ENCODE measurements around the gene KCTD6. TPM values are rescaled to one million over a fixed set of nuclear protein-coding genes. Genes with fewer than 3 reads are reported as not detected.

KCTD6 gene
- total RNA-seq, 2 experiments from 2014 or later: 9.7 to 10.0 TPM

GRCh38 chr3:58474348-58474911 lies 17.5 kb upstream of the KCTD6 start:
- no peaks in the 10 kb centered on the region for H3K36me3 Mint-ChIP-seq
- ATAC-seq (ENCODE audit: low read depth) (no peak), DNase-seq (no peak)
- peaks cover 20% of the 10 kb centered on the region for H3K27me3 Mint-ChIP-seq
- H3K4me3 Mint-ChIP-seq: no peak overlapping the region
- H3K9me3 Mint-ChIP-seq: peaks cover 1% of the 10 kb centered on the region
- POLR2A ChIA-PET: no interaction called here
- H3K27ac Mint-ChIP-seq: no peak overlapping the region
- peaks cover 25% of the 10 kb centered on the region for H3K4me1 Mint-ChIP-seq

GRCh38 chr3:58474967-58475578 lies 16.8 kb upstream of the KCTD6 start:
- ATAC-seq (ENCODE audit: low read depth) (no peak), DNase-seq (no peak)
- H3K4me1 Mint-ChIP-seq: peaks cover 25% of the 10 kb centered on the region
- peaks cover 20% of the 10 kb centered on the region for H3K27me3 Mint-ChIP-seq
- no peak overlapping the region for H3K4me3 Mint-ChIP-seq
- no peak overlapping the region for H3K27ac Mint-ChIP-seq
- no peaks in the 10 kb centered on the region for H3K36me3 Mint-ChIP-seq
- POLR2A ChIA-PET: interaction anchor here (0.6 kb wide), 1 partner anchor 101 kb away, joined by 3 read pairs; no protein-coding TSS in a partner anchor
- H3K9me3 Mint-ChIP-seq: peaks cover 1% of the 10 kb centered on the region

DNA sequence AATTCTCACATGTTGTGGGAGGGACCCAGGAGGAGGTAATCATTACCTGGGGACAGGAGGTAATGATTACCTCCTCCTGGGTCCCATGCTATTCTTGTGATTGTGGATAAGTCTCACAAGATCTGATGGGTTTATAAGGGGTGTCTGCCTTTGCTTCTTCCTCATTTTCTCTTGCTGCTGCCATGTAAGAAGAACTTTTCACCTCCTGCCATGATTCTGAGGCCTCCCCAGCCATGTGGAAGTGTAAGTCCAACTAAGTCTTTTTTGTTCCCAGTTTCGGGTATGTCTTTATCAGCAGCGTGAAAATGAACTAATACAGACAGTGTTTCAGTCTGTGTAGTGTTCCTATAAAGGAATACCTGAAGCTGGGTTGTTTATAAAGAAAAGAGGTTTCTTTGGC lies 13.1 kb upstream of the KCTD6 start:
- peaks cover 11% of the 10 kb centered on the region for H3K4me1 Mint-ChIP-seq
- H3K27ac Mint-ChIP-seq: no peak overlapping the region
- no peak for DNase-seq
- peaks cover 1% of the 10 kb centered on the region for H3K9me3 Mint-ChIP-seq
- POLR2A ChIA-PET: no interaction called here
- H3K36me3 Mint-ChIP-seq: no peaks in the 10 kb centered on the region
- no peak overlapping the region for H3K4me3 Mint-ChIP-seq
- H3K27me3 Mint-ChIP-seq: peaks cover 29% of the 10 kb centered on the region
- no peak for ATAC-seq (ENCODE audit: low read depth)

DNA sequence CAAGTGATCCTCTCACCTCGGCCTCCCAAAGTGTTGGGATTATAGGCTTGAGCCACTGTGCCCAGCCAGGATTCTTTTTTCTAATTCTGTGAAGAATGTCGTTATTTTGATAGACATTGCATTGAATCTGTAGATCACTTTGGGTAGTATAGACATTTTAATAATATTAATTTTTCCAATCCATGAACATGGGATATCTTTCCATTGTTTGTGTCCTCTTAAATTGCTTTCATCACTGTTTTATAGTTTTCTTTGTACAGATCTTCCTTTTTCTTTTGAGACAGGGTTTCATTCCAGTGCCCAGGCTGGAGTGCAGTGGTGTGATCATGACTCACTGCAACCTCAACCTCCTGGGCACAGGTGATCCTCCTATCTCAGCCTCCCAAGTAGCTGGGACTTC lies 11.6 kb upstream of the KCTD6 start:
- no peak for ATAC-seq (ENCODE audit: low read depth)
- DNase-seq: no peak
- POLR2A ChIA-PET: no interaction called here
- no peaks in the 10 kb centered on the region for H3K36me3 Mint-ChIP-seq
- no peak overlapping the region for H3K4me3 Mint-ChIP-seq
- no peak overlapping the region for H3K27ac Mint-ChIP-seq
- H3K4me1 Mint-ChIP-seq: no peaks in the 10 kb centered on the region
- peaks cover 35% of the 10 kb centered on the region for H3K27me3 Mint-ChIP-seq
- no peaks in the 10 kb centered on the region for H3K9me3 Mint-ChIP-seq

DNA sequence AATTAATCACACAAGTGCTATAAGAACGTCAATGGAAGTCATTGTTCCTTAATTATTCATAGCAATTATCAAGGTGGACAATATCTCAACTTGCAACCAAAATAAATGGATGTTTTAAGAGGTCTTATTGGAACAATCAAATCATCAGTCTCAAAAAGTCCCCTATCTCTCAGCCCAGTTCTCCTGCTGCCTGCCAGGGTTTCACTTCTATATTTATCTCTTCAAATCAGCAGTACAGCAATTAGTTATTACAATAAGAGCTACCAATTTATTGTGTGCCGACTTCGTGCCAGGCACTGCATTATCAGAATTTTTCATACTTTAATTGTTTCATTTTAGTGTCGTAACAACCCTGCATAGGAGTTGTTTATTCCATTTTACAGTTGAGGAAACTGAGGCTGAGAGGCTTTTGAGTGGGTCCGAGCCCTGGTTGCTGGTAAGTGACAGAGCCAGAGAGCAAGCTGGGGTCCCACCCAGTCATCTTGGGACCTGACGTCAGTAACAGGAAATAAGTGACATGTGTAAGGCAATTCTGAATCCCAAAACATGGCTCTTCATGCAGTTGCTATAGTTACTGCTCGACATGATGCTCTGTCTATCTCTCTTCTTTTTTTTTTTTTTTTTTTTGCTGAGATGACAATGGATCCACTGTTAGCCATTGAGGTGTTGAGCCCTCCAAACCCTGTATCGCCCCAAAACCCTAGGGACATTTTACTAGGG lies 8.8 kb upstream of the KCTD6 start:
- Mint-ChIP-seq H3K4me3 (no peak overlapping the region), H3K4me1 (no peaks in the 10 kb centered on the region), H3K9me3 (no peaks in the 10 kb centered on the region), H3K36me3 (no peaks in the 10 kb centered on the region), H3K27ac (no peak overlapping the region), H3K27me3 (peaks cover 51% of the 10 kb centered on the region)
- POLR2A ChIA-PET: no interaction called here
- DNase-seq: no peak
- ATAC-seq (ENCODE audit: low read depth): no peak

DNA sequence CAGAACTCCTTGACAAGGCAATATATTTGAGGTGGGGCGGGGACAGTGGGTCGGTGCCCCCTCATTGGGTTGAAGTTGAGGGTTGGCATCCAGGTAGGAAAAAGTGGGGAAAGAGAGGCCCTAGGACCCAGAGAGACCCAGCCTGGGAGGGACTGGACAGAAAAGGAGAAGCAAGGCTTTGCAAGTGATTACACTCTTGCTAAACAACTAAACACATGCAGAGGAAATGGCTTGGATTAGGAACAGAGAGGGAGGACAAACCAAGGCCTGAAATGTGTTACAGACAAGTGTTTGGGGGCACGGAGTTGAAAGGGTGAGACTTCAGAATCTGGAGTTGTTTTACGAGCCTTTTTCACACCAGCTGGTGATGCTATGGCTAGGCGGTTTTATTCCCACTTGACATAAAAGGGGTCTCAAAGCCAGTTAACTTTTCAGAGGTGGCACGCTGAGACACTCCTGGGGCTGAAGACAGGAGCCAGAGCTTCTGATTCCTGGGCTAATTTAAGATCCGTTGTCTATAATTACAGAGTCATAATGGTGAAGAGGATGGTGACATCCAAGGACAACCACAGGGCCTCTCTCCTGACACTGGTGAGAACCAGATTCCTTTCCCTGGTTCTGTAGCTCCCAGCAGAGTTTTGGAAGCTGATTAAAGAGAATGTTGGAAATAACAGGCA lies 7.7 kb upstream of the KCTD6 start:
- POLR2A ChIA-PET: no interaction called here
- Mint-ChIP-seq H3K27ac (no peak overlapping the region), H3K27me3 (peaks cover 61% of the 10 kb centered on the region), H3K36me3 (no peaks in the 10 kb centered on the region), H3K4me3 (no peak overlapping the region), H3K4me1 (no peaks in the 10 kb centered on the region), H3K9me3 (no peaks in the 10 kb centered on the region)
- ATAC-seq (ENCODE audit: low read depth): no peak
- no peak for DNase-seq

GRCh38 chr3:58484722-58485069 lies 7.2 kb upstream of the KCTD6 start:
- Mint-ChIP-seq H3K9me3 (no peaks in the 10 kb centered on the region), H3K4me3 (no peak overlapping the region), H3K36me3 (no peaks in the 10 kb centered on the region), H3K27ac (no peak overlapping the region), H3K27me3 (peaks cover 66% of the 10 kb centered on the region), H3K4me1 (no peaks in the 10 kb centered on the region)
- DNase-seq (no peak), ATAC-seq (ENCODE audit: low read depth) (no peak)
- POLR2A ChIA-PET: no interaction called here

DNA sequence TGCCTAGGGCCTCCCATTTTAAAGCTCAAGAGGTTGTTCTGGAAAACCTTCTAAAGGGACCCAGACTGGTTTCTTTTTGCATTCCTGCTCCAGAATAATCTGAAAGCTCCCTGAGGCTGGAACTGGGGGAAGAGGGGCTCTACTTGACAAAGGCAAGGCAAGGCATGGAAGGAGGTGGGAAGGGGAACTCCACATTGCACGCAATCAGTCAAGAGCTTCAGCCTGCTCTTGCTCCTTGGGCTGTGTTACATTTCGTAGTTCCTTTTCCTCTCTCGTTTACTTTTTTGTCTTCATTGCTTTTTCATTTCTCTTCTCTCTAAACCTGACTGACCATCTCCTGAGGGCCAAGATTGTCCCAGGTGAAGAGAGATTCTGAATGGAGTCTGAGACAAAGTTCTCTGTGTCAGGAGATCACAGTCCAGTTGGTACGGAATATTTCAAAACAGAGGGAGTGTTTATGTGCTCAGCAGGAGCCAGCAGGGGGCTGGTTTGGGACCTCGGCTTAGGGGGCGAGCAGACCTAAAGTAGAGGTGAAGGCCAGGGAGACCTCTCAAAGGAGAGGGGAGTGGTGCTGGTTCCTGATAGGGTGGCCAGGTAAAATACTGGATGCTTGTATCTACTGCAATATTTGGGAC lies 6.0 kb upstream of the KCTD6 start:
- no peaks in the 10 kb centered on the region for H3K4me1 Mint-ChIP-seq
- H3K4me3 Mint-ChIP-seq: no peak overlapping the region
- peaks cover 65% of the 10 kb centered on the region for H3K27me3 Mint-ChIP-seq
- POLR2A ChIA-PET: no interaction called here
- DNase-seq (no peak), ATAC-seq (ENCODE audit: low read depth) (no peak)
- H3K9me3 Mint-ChIP-seq: no peaks in the 10 kb centered on the region
- H3K27ac Mint-ChIP-seq: no peak overlapping the region
- no peaks in the 10 kb centered on the region for H3K36me3 Mint-ChIP-seq

DNA sequence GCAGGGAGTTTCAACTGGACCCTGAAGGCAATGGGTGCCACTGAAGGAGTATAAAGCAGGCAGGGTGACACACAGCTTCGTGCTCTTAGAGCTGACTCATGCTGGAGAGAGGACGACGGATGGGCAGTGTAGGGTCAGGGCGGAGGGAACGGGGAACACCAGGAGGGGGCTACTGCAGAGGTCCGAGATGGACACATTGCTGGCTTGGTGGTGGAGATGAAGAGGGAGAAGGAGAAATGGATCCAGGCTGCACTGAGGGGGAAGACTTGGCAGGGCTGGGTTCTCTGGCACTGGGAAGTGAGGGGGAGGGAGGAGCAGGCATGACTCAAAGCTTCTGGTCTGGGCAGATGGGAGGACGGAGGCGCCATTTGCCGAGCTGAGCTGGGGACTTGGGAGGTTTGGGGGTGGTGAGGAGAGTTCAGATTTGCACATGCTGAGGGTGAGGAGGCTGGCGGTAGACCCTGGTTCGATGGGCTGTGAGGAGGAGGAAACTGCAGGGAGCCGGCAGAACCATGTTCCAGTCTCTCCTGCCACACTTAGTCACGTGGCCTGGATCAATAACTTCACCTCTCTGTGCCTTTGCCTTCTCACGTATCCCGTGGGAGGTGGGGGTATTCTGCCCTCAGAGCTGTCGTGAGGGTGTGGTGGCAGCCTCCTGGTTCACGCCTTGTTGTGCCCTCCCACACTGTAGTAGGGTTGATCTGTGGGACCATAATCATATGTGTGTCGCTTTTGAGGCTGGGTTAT lies 4.6 kb upstream of the KCTD6 start:
- no peak overlapping the region for H3K27ac Mint-ChIP-seq
- no peak overlapping the region for H3K4me3 Mint-ChIP-seq
- H3K36me3 Mint-ChIP-seq: no peaks in the 10 kb centered on the region
- peaks cover 63% of the 10 kb centered on the region for H3K27me3 Mint-ChIP-seq
- ATAC-seq (ENCODE audit: low read depth): no peak
- DNase-seq: no peak
- POLR2A ChIA-PET: no interaction called here
- H3K4me1 Mint-ChIP-seq: peaks cover 3% of the 10 kb centered on the region
- H3K9me3 Mint-ChIP-seq: no peaks in the 10 kb centered on the region

DNA sequence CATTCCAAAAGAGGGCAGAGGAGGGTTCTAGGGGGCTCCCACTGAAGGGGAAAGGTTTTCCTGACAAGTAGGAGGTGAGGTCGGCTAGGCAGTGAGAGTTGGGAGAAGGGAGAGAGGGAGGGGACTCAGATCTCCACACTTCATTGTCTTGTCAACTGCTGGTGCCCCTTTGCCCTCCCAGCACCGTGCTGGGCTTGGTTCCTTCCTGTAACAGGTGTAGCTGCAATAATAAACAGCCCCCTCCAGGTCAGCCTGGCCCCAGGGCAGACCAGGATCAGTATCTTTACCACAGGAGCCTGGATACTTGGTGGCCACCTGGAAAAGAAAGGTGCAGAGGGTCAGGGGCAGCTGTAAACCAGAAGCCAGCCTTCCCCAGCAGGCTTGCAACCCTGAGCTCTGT lies 2.9 kb upstream of the KCTD6 start:
- H3K9me3 Mint-ChIP-seq: no peaks in the 10 kb centered on the region
- no peak overlapping the region for H3K4me3 Mint-ChIP-seq
- H3K27ac Mint-ChIP-seq: no peak overlapping the region
- DNase-seq: no peak
- H3K27me3 Mint-ChIP-seq: peaks cover 61% of the 10 kb centered on the region
- POLR2A ChIA-PET: no interaction called here
- no peaks in the 10 kb centered on the region for H3K36me3 Mint-ChIP-seq
- no peak for ATAC-seq (ENCODE audit: low read depth)
- peaks cover 14% of the 10 kb centered on the region for H3K4me1 Mint-ChIP-seq

- no peak for ATAC-seq (ENCODE audit: low read depth)
- H3K9me3 Mint-ChIP-seq: no peaks in the 10 kb centered on the region
- H3K4me1 Mint-ChIP-seq: peaks cover 15% of the 10 kb centered on the region
- DNase-seq: peak; percentile 38
- no peaks in the 10 kb centered on the region for H3K36me3 Mint-ChIP-seq
- H3K27ac Mint-ChIP-seq: peak overlapping the region; percentile 42
- POLR2A ChIA-PET: interaction anchor here (1.3 kb wide), 1 partner anchor 159 kb away, joined by 5 read pairs; no protein-coding TSS in a partner anchor
- H3K27me3 Mint-ChIP-seq: peaks cover 52% of the 10 kb centered on the region
- H3K4me3 Mint-ChIP-seq: peak overlapping the region; percentile 66
These were observed 915 bp upstream of the KCTD6 start for GRCh38 chr3:58490860-58491501.

GRCh38 chr3:58492494-58492905 lies 604 bp downstream of the KCTD6 start:
- peak overlapping the region; percentile 88 for H3K4me3 Mint-ChIP-seq
- no peaks in the 10 kb centered on the region for H3K36me3 Mint-ChIP-seq
- DNase-seq (peak; percentile 42), ATAC-seq (ENCODE audit: low read depth) (no peak)
- peak overlapping the region; percentile 74 for H3K27ac Mint-ChIP-seq
- POLR2A ChIA-PET: interaction anchor here (0.5 to 1.7 kb wide), 3 partner anchors 158 to 773 kb away, joined by 3 to 8 read pairs (median 3); partner anchors contain the start of genes HTD2 and RPP14
- H3K9me3 Mint-ChIP-seq: no peaks in the 10 kb centered on the region
- H3K27me3 Mint-ChIP-seq: peaks cover 41% of the 10 kb centered on the region
- H3K4me1 Mint-ChIP-seq: peaks cover 17% of the 10 kb centered on the region
